Articular chondrocyte of knee joint (primary cell): ENCODE results near the gene ASB13. TPM values are rescaled to one million over a fixed set of nuclear protein-coding genes. Genes with fewer than 3 reads are reported as not detected.

Experiments
- small RNA-seq: library from RNA; depleted of rRNA; stranded (forward); fragments of <200 nt; gene quantifications from one replicate; pipeline ENCODE3, GENCODE V24; 2012
- total RNA-seq: library from RNA; depleted of rRNA; stranded (reverse); fragments of >200 nt; gene quantifications from 2 replicates; pipeline ENCODE4 v1.2.3, GENCODE V29; 2012

Gene ASB13, protein sequence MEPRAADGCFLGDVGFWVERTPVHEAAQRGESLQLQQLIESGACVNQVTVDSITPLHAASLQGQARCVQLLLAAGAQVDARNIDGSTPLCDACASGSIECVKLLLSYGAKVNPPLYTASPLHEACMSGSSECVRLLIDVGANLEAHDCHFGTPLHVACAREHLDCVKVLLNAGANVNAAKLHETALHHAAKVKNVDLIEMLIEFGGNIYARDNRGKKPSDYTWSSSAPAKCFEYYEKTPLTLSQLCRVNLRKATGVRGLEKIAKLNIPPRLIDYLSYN
- 10.4 and 10.5 TPM in 2 replicates for total RNA-seq

DNA sequence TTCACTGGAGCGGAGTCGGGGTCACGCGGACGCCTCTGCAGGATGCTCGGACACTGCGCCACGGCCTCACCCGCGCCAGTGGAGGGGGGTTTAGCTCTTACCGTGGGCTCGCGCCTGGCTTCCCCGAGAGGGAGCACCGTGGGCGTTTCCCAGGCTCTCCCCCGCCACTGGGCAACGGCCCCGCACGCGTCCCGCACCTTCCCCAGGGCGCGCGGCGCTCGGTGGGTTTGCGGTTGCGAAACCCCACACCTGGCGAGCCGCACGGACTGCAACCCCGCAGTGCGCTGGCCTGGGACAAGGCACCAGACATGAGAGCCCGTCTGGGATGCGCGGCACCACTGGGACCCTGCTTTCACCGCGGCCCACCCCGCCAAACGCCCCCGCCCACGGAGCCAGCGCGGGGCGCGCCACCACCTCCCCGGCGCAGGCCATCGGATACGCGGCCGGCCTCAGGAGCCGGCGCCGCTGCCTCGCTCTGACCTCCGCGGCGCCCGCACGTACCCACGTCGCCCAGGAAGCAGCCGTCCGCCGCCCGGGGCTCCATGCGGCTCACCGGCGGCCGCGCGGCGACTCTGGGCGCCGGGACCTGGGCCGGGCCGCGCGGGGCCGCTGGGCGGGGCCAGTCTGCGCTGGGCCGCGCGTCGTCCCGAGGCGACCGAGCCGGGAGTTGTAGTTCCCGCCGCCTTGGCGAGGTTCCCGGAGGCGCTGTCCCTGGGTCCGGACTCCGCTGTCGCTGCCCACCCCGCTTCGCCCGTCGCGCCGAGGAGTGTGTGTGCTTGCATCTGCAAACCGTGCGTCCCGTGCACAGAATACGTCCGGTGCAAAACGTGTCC is at the start of gene ASB13:
TSS of gene ASB13 (minus strand) at position 588 of the 833 bp plus-strand sequence. CDS start at position 544, 44 bp downstream.

GRCh38 chr10:5684318-5684970 is 18.0 kb upstream of the ASB13 start, which contains the start of gene TASOR2:
Gene TASOR2 (plus strand): TSS chr10:5684838. CDS start chr10:5720643, 35,805 bp downstream.

Small RNA genes within 50 kb of the gene (small RNA-seq; reads per million reads assigned to genes)
- not detected for gene AL365356.2
- not detected for gene RN7SL445P

Other genes starting within 250 kb of the ASB13 start
- not detected in 2 replicates for gene CALML5, start 167.0 kb downstream of the ASB13 start, total RNA-seq
- gene CALML3, start 141.6 kb downstream of the ASB13 start, total RNA-seq, result not detected in 2 replicates
- gene TASOR2, start 18.2 kb upstream of the ASB13 start, total RNA-seq, result 93.6 and 107 TPM in 2 replicates
- 513 and 586 TPM in 2 replicates for gene GDI2, start 146.8 kb upstream of the ASB13 start, total RNA-seq
- 6.2 and 8.8 TPM in 2 replicates for gene ANKRD16, start 223.3 kb upstream of the ASB13 start, total RNA-seq
- gene FBH1, start 223.6 kb upstream of the ASB13 start, total RNA-seq, result 72.2 and 81.1 TPM in 2 replicates